Measurements from ENCODE around the gene MINDY4. TPM values are rescaled to one million over a fixed set of nuclear protein-coding genes. Genes with fewer than 3 reads are reported as not detected.
A peak's percentile ranks its signal among the peaks of the same experiment; 100 is the strongest.

The MINDY4 gene
- total and polyA plus RNA-seq, 8 donors = 1.6 to 22.8 (median 6.4) TPM; not detected in 1

DNA sequence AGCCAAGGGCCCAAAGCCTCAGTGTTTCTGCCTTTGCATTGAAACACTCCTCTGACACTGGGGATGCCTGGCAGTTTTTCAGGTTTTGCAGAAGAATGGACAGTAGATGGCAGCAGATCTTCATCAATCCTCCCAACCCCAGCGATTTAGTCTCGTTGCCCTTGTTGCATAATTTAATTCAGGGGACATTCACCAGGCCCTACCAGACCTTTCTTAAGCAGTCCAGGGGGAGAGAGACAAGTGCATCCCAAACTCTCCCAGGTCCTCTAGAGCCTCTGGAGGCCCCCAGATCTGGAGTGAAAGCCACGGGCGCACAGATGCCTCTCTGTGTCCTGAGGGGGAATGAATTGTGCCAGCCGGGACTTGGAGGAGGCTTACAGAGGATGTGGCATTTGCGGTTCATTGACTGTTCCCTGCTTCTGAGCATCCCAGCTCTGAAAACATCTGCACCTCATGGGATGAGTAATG, 29.6 kb downstream of the MINDY4 start:
- peak; percentile 52 to 91 for DNase-seq
- H3K4me3 ChIP-seq = no peak overlapping the region
- intact Hi-C loops (cut with DNase I; ENCODE audit: low total_unique reads) = loop anchor here (5.0 to 10.0 kb wide), 2 partner anchors 176 to 324 kb away; no protein-coding TSS in a partner anchor
- peak overlapping the region in 2 of 5 donors; percentile 22 to 67 for H3K27ac ChIP-seq
- peaks cover 0 to 69% (median 47%) of the 10 kb centered on the region in 4 donors for H3K4me1 ChIP-seq
- H3K36me3 ChIP-seq = no peaks in the 10 kb centered on the region
- H3K9me3 ChIP-seq = no peaks in the 10 kb centered on the region
- 43 to 60% (median 57%) methylated on average over 4 to 6 of the region's 6 CpGs for WGBS, 5 donors
- H3K27me3 ChIP-seq = no peaks in the 10 kb centered on the region
- TF ChIP-seq POLR2A (IDR thresholded peaks at IDR 0.05) (no peak), CTCF (IDR thresholded peaks at IDR 0.05) (peak in 5 of 7 experiments; percentile 36 to 69 (median 57)), POLR2AphosphoS5 (IDR thresholded peaks at IDR 0.05) (peak in 2 of 3 donors; percentile 27 to 37)

DNA sequence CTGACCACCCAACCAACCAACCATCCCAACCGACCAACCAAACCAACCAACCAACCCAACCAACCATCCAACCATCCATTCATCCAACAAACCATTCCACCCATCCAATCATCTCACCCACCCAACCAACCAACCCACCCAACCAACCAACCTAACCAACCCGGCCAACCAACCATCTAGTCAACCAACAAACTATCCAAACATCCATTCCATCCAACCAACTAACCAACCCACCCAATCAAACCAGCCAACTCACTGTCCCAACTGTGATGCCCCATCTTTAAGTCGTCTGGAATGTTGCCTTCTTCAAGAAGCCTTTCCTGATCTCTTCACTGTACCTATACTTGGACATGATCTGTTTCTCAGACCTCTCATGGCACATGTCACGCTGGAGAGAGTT, 31.6 kb downstream of the MINDY4 start:
- no peaks in the 10 kb centered on the region for H3K27me3 ChIP-seq
- intact Hi-C loops (cut with DNase I; ENCODE audit: low total_unique reads) = loop anchor here (5.0 to 10.0 kb wide), 2 partner anchors 174 to 322 kb away; no protein-coding TSS in a partner anchor
- H3K27ac ChIP-seq = peak overlapping the region in 1 of 5 donors; percentile 30
- 93 to 97% (median 94%) methylated on average over 4 of the region's 4 CpGs for WGBS, 5 donors
- no peak for TF ChIP-seq POLR2AphosphoS5 (IDR thresholded peaks at IDR 0.05)
- H3K36me3 ChIP-seq = no peaks in the 10 kb centered on the region
- DNase-seq = no peak
- no peak overlapping the region for H3K4me3 ChIP-seq
- no peaks in the 10 kb centered on the region for H3K9me3 ChIP-seq
- H3K4me1 ChIP-seq = peaks cover 0 to 49% (median 36%) of the 10 kb centered on the region in 4 donors

DNA sequence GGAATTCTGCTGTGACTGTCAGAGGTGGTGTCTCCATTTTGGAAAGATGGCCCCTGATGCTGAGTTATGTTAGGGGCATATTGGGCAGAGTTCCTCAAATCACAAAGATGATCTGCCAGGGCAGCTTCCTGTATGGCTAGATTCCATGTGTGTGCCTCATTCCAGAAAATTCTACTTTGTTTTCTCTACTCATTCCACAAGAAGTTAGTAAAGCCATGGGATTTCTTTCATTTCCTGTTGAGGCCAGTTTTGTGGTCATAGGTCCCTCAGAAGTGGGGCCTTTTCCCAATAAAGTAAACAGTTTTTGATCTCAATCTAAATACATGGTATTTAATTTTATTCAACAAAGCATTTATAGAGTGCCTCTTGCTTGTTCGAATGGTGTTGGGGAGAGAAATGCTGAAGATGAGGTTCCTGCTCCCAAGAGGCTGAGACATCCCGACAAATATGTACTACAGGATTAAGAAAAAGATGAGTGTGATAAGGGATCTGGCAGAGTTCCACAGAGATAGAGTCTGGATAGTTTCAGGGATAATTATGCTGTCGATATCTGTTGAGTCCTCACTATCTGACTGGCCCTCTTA, 33.0 kb downstream of the MINDY4 start:
- intact Hi-C loops (cut with DNase I; ENCODE audit: low total_unique reads) = loop anchor here (5.0 to 10.0 kb wide), 2 partner anchors 173 to 321 kb away; no protein-coding TSS in a partner anchor
- Histone ChIP-seq H3K27ac (peak overlapping the region in 2 of 5 donors; percentile 23 to 30), H3K9me3 (no peaks in the 10 kb centered on the region), H3K36me3 (no peaks in the 10 kb centered on the region), H3K4me1 (peaks cover 0 to 46% (median 31%) of the 10 kb centered on the region in 4 donors), H3K4me3 (no peak overlapping the region), H3K27me3 (no peaks in the 10 kb centered on the region)
- WGBS, 5 donors = 56 to 78% (median 67%) methylated on average over 3 of the region's 3 CpGs
- TF ChIP-seq CTCF (IDR thresholded peaks at IDR 0.05) (no peak), EP300 (IDR thresholded peaks at IDR 0.05) (no peak), POLR2AphosphoS5 (IDR thresholded peaks at IDR 0.05) (no peak)
- peak in 1 of 2 donors; percentile 30 for DNase-seq

- no peaks in the 10 kb centered on the region for H3K27me3 ChIP-seq
- no peaks in the 10 kb centered on the region for H3K9me3 ChIP-seq
- H3K36me3 ChIP-seq = no peaks in the 10 kb centered on the region
- intact Hi-C loops (cut with DNase I; ENCODE audit: low total_unique reads) = loop anchor here (10.0 kb wide), 1 partner anchor 320 kb away; no protein-coding TSS in a partner anchor
- DNase-seq = no peak
- WGBS, 5 donors = 87 to 93% (median 90%) methylated on average over 9 of the region's 9 CpGs
- H3K4me1 ChIP-seq = peaks cover 0 to 38% (median 21%) of the 10 kb centered on the region in 4 donors
- peak overlapping the region in 1 of 5 donors; percentile 29 for H3K27ac ChIP-seq
- H3K4me3 ChIP-seq = no peak overlapping the region
- TF ChIP-seq EP300 (IDR thresholded peaks at IDR 0.05) (no peak), POLR2A (IDR thresholded peaks at IDR 0.05) (no peak), POLR2AphosphoS5 (IDR thresholded peaks at IDR 0.05) (no peak), CTCF (IDR thresholded peaks at IDR 0.05) (no peak)
Observed at GRCh38 chr7:30805081-30805691, 34.0 kb downstream of the MINDY4 start.
